Breast epithelium (tissue), 4 donors: Measurements from ENCODE around the gene RPP14. TPM values are rescaled to one million over a fixed set of nuclear protein-coding genes. Genes with fewer than 3 reads are reported as not detected.
A peak's percentile ranks its signal among the peaks of the same experiment; 100 is the strongest.

Experiments used
- DNase-seq, 2 donors: peaks; one replicate each; pipeline ENCODE4 v3.0.0-alpha.2; 2019; ENCODE audit warnings: low spot score in 2 of 2
- H3K27ac ChIP-seq, 2 donors: fragments of 200-600 bp; sonication (generic) in 1 of 2; one replicate each; pipeline ENCODE4 v1.5.1; 2016 to 2019; ENCODE audit warnings: mild to moderate bottlenecking in 1 of 2
- H3K27me3 ChIP-seq, 2 donors: fragments of 200-600 bp; sonication (generic) in 1 of 2; one replicate each; pipeline versions ENCODE4 v1.5.1 to v1.6.0; 2017 to 2019; ENCODE audit warnings: control low read depth in 1 of 2, mild to moderate bottlenecking in 1 of 2
- H3K36me3 ChIP-seq: fragments of 200-600 bp; one replicate; pipeline ENCODE4 v1.5.1; 2019
- H3K4me1 ChIP-seq, 2 donors: fragments of 200-600 bp; sonication (generic); one replicate each; pipeline ENCODE4 v1.5.1; 2016 to 2019; ENCODE audit warnings: control low read depth in 1 of 2
- H3K4me3 ChIP-seq, 3 donors: fragments of 200-600 bp; sonication (generic); 1 replicate in 2 of 3; 2 replicates in 1 of 3; pipeline ENCODE4 v1.5.1; 2016 to 2019; ENCODE audit warnings: mild to moderate bottlenecking in 3 of 3, moderate library complexity in 2 of 3
- H3K9me3 ChIP-seq, 2 donors: fragments of 200-600 bp; sonication (generic) in 1 of 2; one replicate each; pipeline ENCODE4 v1.5.1; 2016 to 2019; ENCODE audit warnings: control low read depth in 1 of 2
- CTCF ChIP-seq, 3 donors: fragments of 450-650 bp; IDR thresholded peaks; one replicate each; pipeline ENCODE4 v1.5.1; 2016 to 2017; ENCODE audit warnings: antibody characterized with exemption in 3 of 3, mild to moderate bottlenecking in 3 of 3, moderate library complexity in 3 of 3
- POLR2A ChIP-seq: fragments of 450-650 bp; IDR thresholded peaks from one replicate; pipeline ENCODE4 v1.6.1; 2016; ENCODE audit warnings: antibody characterized with exemption, mild to moderate bottlenecking, moderate library complexity
- POLR2AphosphoS5 ChIP-seq, 3 donors: sonication (generic); formaldehyde crosslinking; IDR thresholded peaks; one replicate each; pipeline ENCODE4 v1.6.1; 2017; ENCODE audit warnings: antibody characterized with exemption in 3 of 3
- intact Hi-C: fragments of 100-400 bp; cut with DNase I; formaldehyde crosslinking; loops from one replicate; pipeline ENCODE4 v1.15.1; 2023; ENCODE audit warnings: low total_unique reads
- total RNA-seq, 3 donors: library from RNA; depleted of rRNA; stranded (reverse); fragments of >200 nt; gene quantifications; one replicate each; pipeline ENCODE4 v1.1.0, GENCODE V29; 2016

RPP14 gene
- total RNA-seq, 3 donors from 2014 or later, result 6.2 to 11.0 (median 10.8) TPM

GRCh38 chr3:58345457-58345856 is 39.4 kb downstream of the RPP14 start:
- Histone ChIP-seq H3K4me1 (peaks cover 0 to 3% of the 10 kb centered on the region in 2 donors), H3K36me3 (no peaks in the 10 kb centered on the region), H3K27me3 (no peaks in the 10 kb centered on the region), H3K4me3 (no peak overlapping the region), H3K9me3 (no peaks in the 10 kb centered on the region), H3K27ac (no peak overlapping the region)
- TF ChIP-seq POLR2AphosphoS5 (IDR thresholded peaks at IDR 0.05) (no peak), CTCF (IDR thresholded peaks at IDR 0.05) (no peak), POLR2A (no peak)
- no peak for DNase-seq
- intact Hi-C loops, result no loop called here

- DNase-seq, result no peak
- TF ChIP-seq CTCF (IDR thresholded peaks at IDR 0.05), result no peak
- no peak for TF ChIP-seq POLR2AphosphoS5 (IDR thresholded peaks at IDR 0.05)
- TF ChIP-seq POLR2A, result no peak
- H3K4me1 ChIP-seq, result peaks cover 0 to 4% of the 10 kb centered on the region in 2 donors
- no peak overlapping the region for H3K27ac ChIP-seq
- no peak overlapping the region for H3K4me3 ChIP-seq
- no peaks in the 10 kb centered on the region for H3K27me3 ChIP-seq
- no peaks in the 10 kb centered on the region for H3K9me3 ChIP-seq
- no peaks in the 10 kb centered on the region for H3K36me3 ChIP-seq
- intact Hi-C loops, result no loop called here
Observed at GRCh38 chr3:58346368-58346767, 40.3 kb downstream of the RPP14 start.

GRCh38 chr3:58347984-58348383 is 41.9 kb downstream of the RPP14 start:
- TF ChIP-seq CTCF (IDR thresholded peaks at IDR 0.05) (no peak), POLR2AphosphoS5 (IDR thresholded peaks at IDR 0.05) (no peak), POLR2A (no peak)
- intact Hi-C loops, result no loop called here
- peaks cover 0 to 4% of the 10 kb centered on the region in 2 donors for H3K4me1 ChIP-seq

GRCh38 chr3:58349792-58350626 is 44.0 kb downstream of the RPP14 start:
- intact Hi-C loops, result no loop called here
- Histone ChIP-seq H3K27ac (no peak overlapping the region), H3K4me3 (no peak overlapping the region), H3K36me3 (no peaks in the 10 kb centered on the region), H3K4me1 (peaks cover 0 to 4% of the 10 kb centered on the region in 2 donors), H3K27me3 (no peaks in the 10 kb centered on the region), H3K9me3 (no peaks in the 10 kb centered on the region)
- peak in 1 of 2 donors; percentile 21 for DNase-seq
- no peak for TF ChIP-seq CTCF (IDR thresholded peaks at IDR 0.05)
- no peak for TF ChIP-seq POLR2AphosphoS5 (IDR thresholded peaks at IDR 0.05)
- no peak for TF ChIP-seq POLR2A

More at GRCh38 chr3:58347984-58348383, 41.9 kb downstream of the RPP14 start:
- no peak for DNase-seq
- H3K27me3 ChIP-seq, result no peaks in the 10 kb centered on the region
- no peak overlapping the region for H3K27ac ChIP-seq
- no peak overlapping the region for H3K4me3 ChIP-seq
- H3K9me3 ChIP-seq, result no peaks in the 10 kb centered on the region
- no peaks in the 10 kb centered on the region for H3K36me3 ChIP-seq

- intact Hi-C loops, result no loop called here
- H3K4me1 ChIP-seq, result peaks cover 0 to 4% of the 10 kb centered on the region in 2 donors
- no peak for DNase-seq
- no peaks in the 10 kb centered on the region for H3K9me3 ChIP-seq
- no peak overlapping the region for H3K4me3 ChIP-seq
- H3K27ac ChIP-seq, result no peak overlapping the region
- no peaks in the 10 kb centered on the region for H3K36me3 ChIP-seq
- TF ChIP-seq POLR2AphosphoS5 (IDR thresholded peaks at IDR 0.05) (no peak), CTCF (IDR thresholded peaks at IDR 0.05) (no peak), POLR2A (no peak)
- H3K27me3 ChIP-seq, result no peaks in the 10 kb centered on the region
Observed at GRCh38 chr3:58350627-58351013, 44.6 kb downstream of the RPP14 start.
